Activated CD4-positive, alpha-beta memory T cell treated with anti-CD3 and anti-CD28 coated beads for 36 hours (primary cell): ENCODE measurements around the gene SLC16A13. TPM values are rescaled to one million over a fixed set of nuclear protein-coding genes. Genes with fewer than 3 reads are reported as not detected.
"Not testable (repeated sequence)": the region's sequence is repeated elsewhere in the genome, so short reads cannot be mapped to it uniquely, and the experiment has no call there.

Experiments used
- CTCF ChIA-PET: fragments of 350-600 bp; sonication (Branson Sonifier 250); formaldehyde crosslinking; loops from one replicate; lab custom pipeline; 2021; ENCODE audit warnings: antibody characterized with exemption, inconsistent platforms; lab: Charles Lee
- POLR2A ChIA-PET: fragments of 350-600 bp; sonication (Branson Sonifier 250); formaldehyde crosslinking; loops from one replicate; lab custom pipeline; 2021; ENCODE audit warnings: antibody characterized with exemption; lab: Charles Lee
- DNase-seq: peaks from one replicate; pipeline ENCODE4 v3.0.0-alpha.2; 2020
- H3K27ac Mint-ChIP-seq: one replicate; pipeline ENCODE4 v1.8.0; 2021; ENCODE audit warnings: mixed read lengths
- H3K27me3 Mint-ChIP-seq: one replicate; pipeline ENCODE4 v1.8.0; 2021; ENCODE audit warnings: mixed read lengths
- H3K36me3 Mint-ChIP-seq: one replicate; pipeline ENCODE4 v1.8.0; 2021; ENCODE audit warnings: mixed read lengths
- H3K4me1 Mint-ChIP-seq: one replicate; pipeline ENCODE4 v1.8.0; 2021; ENCODE audit warnings: low read depth, mixed read lengths
- H3K4me3 Mint-ChIP-seq: one replicate; pipeline ENCODE4 v1.8.0; 2021; ENCODE audit warnings: mild to moderate bottlenecking, mixed read lengths
- H3K9me3 Mint-ChIP-seq: one replicate; pipeline ENCODE4 v1.8.0; 2021; ENCODE audit warnings: mixed read lengths
- intact Hi-C: fragments of 100-400 bp; cut with micrococcal nuclease; formaldehyde crosslinking; loops from one replicate; pipeline ENCODE4 v1.15.1; 2023
- total RNA-seq, 2 experiments: library from RNA; stranded (reverse); gene quantifications; one replicate each; pipeline ENCODE4 v1.2.3, GENCODE V29; 2021

SLC16A13 gene
- total RNA-seq, 2 experiments from 2014 or later: 10.4 to 10.7 TPM

DNA sequence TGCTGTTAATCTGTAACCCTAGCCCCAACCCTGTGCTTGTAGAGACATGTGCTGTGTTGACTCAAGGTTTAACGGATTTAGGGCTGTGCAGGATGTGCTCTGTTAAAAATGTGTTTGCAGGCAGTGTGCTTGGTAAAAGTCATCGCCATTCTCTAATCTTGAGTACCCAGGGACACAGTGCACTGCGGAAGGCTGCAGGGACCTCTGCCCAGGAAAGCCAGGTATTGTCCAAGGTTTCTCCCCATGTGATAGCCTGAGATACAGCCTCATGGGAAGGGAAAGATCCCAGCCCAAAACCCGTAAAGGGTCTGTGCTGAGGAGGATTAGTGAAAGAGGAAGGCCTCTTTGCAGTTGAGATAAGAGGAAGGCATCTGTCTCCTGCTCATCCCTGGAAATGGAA lies 52.6 kb downstream of the SLC16A13 start:
- DNase-seq, intact Hi-C loops, H3K27ac Mint-ChIP-seq, H3K36me3 Mint-ChIP-seq, H3K4me1 Mint-ChIP-seq, POLR2A ChIA-PET, H3K4me3 Mint-ChIP-seq, H3K27me3 Mint-ChIP-seq, H3K9me3 Mint-ChIP-seq: not testable (repeated sequence)
- CTCF ChIA-PET: interaction anchor here (1.0 kb wide), 1 partner anchor 48 kb away, joined by 3 read pairs; no protein-coding TSS in a partner anchor

DNA sequence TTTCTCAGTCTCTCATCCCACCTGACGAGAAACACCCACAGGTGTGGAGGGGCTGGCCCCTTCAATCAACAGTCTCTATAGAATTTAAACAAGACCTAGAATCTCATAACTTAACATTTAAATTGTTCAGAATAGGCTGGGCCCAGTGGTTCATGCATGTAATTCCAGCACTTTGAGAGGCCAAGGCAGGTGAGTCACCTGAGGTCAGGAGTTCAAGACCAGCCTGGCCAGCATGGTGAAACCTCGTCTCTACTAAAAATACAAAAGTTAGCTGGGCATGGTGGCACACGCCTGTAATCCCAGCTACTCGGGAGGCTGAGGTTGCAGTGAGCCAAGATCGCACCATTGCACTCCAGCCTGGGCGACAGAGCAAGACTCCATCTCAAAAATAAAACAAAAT lies 53.8 kb downstream of the SLC16A13 start:
- POLR2A ChIA-PET: not testable (repeated sequence)

More for the DNA sequence above, 53.8 kb downstream of the SLC16A13 start:
- H3K9me3 Mint-ChIP-seq, CTCF ChIA-PET, H3K36me3 Mint-ChIP-seq, DNase-seq, intact Hi-C loops, H3K4me1 Mint-ChIP-seq, H3K4me3 Mint-ChIP-seq, H3K27ac Mint-ChIP-seq, H3K27me3 Mint-ChIP-seq: not testable (repeated sequence)

Other genes starting within 250 kb of the SLC16A13 start
- gene TEKT1, start 204.3 kb upstream of the SLC16A13 start, total RNA-seq: not detected
- gene ALOX12, start 40.0 kb upstream of the SLC16A13 start, total RNA-seq: not detected
- 100 to 1,000 TPM; 175 to 180 TPM for gene RNASEK, start 23.4 kb upstream of the SLC16A13 start, total RNA-seq
- gene BCL6B, start 13.0 kb upstream of the SLC16A13 start, total RNA-seq: 1 to 10 TPM in 1 of 2 experiments, under 1 TPM in 1; 0.53 to 1.3 TPM
- gene SLC16A11, start 8.1 kb downstream of the SLC16A13 start, total RNA-seq: 1 to 10 TPM; 1.4 to 1.5 TPM
- not detected for gene CLEC10A, start 44.2 kb downstream of the SLC16A13 start, total RNA-seq
- gene ASGR2, start 78.8 kb downstream of the SLC16A13 start, total RNA-seq: not detected
- 1 to 10 TPM in 1 of 2 experiments, under 1 TPM in 1; 0.76 to 1.2 TPM for gene ASGR1, start 143.4 kb downstream of the SLC16A13 start, total RNA-seq
- gene DLG4, start 183.8 kb downstream of the SLC16A13 start, total RNA-seq: 1 to 10 TPM; 7.9 to 8.4 TPM
- gene ACADVL, start 183.9 kb downstream of the SLC16A13 start, total RNA-seq: 100 to 1,000 TPM; 332 to 340 TPM
- gene DVL2, start 198.5 kb downstream of the SLC16A13 start, total RNA-seq: 10 to 100 TPM; 44.7 to 48.2 TPM
- gene PHF23, start 203.4 kb downstream of the SLC16A13 start, total RNA-seq: 10 to 100 TPM; 24.0 to 28.7 TPM
- gene GABARAP, start 206.4 kb downstream of the SLC16A13 start, total RNA-seq: 100 to 1,000 TPM; 188 to 199 TPM
- gene CTDNEP1, start 215.7 kb downstream of the SLC16A13 start, total RNA-seq: 100 to 1,000 TPM; 155 to 164 TPM
- gene ELP5, start 216.2 kb downstream of the SLC16A13 start, total RNA-seq: 10 to 100 TPM; 49.6 to 52.4 TPM
- gene CLDN7, start 226.5 kb downstream of the SLC16A13 start, total RNA-seq: 1 to 10 TPM; 1.5 to 1.6 TPM
- under 1 TPM; 0.15 to 0.19 TPM for gene SLC2A4, start 245.7 kb downstream of the SLC16A13 start, total RNA-seq